GM18517 (cell line): ENCODE data around the gene C1orf159.
"Not testable (repeated sequence)": the region's sequence is repeated elsewhere in the genome, so short reads cannot be mapped to it uniquely, and the experiment has no call there.

Experiments
- ATAC-seq: cut with Tn5 transposase; IDR thresholded peaks from one replicate; pipeline ENCODE4 v1.9.1; 2021; ENCODE audit warnings: mild to moderate bottlenecking, moderate library complexity; ENCODE audit not compliant: unreplicated experiment

C1orf159 gene

GRCh38 chr1:1083416-1084371 lies 32.2 kb downstream of the C1orf159 start:
- no peak for ATAC-seq

DNA sequence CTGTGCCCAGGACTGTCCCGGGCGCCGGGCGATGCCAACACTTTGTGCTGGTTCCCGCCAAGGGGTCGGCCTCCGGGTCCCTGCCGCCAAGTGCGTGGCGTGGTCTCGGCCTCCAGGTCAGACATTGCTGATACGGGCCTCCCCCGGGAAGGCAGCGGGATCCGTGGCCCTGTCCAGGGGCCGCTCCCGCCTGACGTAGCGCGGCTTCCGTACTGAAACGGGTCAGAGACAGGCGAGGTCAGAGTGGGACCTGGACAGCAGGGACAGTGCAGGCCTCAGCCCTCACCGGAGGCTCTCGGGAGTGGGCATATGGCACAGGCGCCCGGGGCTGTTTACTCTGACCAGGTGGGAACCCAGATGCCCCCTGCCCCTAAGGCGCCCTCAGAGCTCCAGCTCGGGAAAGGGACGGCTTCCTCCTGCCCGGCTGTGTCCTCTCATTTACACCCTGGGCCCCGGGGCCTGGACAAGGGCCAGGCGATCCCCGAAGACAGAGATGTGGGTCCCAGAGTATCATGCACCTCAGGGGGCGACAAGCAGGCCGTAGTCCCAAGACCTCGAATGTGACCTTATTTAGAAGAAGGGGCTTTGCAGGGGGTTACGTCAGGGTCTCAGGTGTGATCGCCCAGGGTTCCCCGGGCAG lies 33.0 kb downstream of the C1orf159 start:
- no peak for ATAC-seq

GRCh38 chr1:1082239-1082775 lies 33.6 kb downstream of the C1orf159 start:
- ATAC-seq: no peak

DNA sequence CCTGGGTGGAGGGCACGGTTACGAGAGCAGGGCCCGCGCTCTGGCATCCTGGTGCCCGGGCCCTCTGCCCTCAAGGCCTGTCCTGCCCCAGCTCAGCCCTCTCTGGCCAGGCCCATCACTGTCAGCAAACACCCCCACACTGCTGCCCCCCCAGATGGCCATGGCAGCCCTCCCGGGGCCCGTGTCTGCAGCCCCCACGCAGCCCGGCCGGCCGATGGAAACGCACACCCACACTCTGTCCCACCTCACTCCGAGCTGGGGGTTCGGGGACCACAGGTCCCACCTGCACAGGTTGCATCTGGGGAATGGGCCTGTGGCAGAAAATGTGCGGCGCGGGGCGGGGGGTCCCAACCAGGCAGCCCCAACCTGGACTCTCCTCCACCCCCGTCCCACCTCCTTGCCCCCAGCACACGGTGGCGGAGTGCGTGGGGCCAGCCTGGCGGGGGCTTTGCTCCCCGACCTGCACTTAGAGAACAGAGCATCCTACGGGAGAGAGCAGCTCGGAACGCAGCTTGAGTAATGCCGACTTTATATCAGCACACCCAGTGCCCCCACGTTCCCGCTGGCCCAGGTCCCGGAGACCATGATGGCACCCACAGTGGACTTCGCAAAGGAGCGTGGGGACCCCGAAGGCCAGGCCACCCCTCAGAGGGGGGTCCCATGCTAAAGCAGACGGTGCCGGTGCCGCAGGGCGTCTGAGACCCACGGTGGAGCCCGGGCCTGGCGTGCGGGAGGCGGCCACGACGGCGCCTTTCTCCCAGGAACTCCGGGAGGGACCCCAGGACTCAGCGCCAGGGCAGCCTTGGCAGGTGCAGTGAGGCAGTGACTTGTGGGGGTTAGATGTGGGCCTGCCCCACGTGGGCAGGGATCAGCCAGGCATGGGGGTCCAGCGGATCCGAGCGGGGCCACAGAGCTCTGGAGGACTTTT lies 34.3 kb downstream of the C1orf159 start:
- no peak for ATAC-seq

GRCh38 chr1:1080951-1081310 lies 35.0 kb downstream of the C1orf159 start:
- ATAC-seq: no peak

DNA sequence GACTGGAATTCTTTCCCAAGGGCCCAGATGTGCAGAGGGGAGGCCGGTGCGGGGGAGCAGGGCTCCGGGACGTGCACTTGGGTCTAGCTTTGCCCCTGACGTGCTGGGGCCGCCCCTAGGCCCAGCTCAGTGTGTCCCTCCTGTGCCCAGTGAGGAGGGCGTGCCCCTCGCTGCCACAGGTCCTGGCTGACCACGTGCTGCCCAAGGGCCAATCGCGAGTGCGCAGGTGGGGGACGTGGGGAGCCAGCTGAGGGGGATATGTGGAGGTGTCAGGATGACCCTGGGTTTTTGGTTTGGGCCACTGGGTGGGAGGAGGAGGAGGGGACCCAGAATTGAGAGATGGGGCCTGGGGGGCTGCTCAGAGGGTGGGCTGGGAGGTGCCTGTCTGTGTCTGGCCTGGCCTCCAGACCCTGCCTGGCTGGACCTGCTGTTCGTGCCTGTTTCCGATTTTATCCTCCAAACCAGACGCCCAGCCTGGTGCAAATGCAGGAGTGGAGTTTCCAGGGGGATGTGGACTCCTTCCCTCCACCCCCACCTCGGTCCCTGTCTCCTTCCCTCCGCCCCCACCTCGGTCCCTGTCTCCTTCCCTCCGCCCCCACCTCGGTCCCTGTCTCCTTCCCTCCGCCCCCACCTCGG lies 35.6 kb downstream of the C1orf159 start:
- ATAC-seq: no peak

GRCh38 chr1:1079408-1080121 lies 36.3 kb downstream of the C1orf159 start:
- no peak for ATAC-seq

GRCh38 chr1:1077396-1077795 lies 38.5 kb downstream of the C1orf159 start:
- ATAC-seq: not testable (repeated sequence)

- no peak for ATAC-seq
Measured at GRCh38 chr1:1075148-1075935, 40.5 kb downstream of the C1orf159 start.

GRCh38 chr1:1074631-1075147 lies 41.2 kb downstream of the C1orf159 start:
- no peak for ATAC-seq

DNA sequence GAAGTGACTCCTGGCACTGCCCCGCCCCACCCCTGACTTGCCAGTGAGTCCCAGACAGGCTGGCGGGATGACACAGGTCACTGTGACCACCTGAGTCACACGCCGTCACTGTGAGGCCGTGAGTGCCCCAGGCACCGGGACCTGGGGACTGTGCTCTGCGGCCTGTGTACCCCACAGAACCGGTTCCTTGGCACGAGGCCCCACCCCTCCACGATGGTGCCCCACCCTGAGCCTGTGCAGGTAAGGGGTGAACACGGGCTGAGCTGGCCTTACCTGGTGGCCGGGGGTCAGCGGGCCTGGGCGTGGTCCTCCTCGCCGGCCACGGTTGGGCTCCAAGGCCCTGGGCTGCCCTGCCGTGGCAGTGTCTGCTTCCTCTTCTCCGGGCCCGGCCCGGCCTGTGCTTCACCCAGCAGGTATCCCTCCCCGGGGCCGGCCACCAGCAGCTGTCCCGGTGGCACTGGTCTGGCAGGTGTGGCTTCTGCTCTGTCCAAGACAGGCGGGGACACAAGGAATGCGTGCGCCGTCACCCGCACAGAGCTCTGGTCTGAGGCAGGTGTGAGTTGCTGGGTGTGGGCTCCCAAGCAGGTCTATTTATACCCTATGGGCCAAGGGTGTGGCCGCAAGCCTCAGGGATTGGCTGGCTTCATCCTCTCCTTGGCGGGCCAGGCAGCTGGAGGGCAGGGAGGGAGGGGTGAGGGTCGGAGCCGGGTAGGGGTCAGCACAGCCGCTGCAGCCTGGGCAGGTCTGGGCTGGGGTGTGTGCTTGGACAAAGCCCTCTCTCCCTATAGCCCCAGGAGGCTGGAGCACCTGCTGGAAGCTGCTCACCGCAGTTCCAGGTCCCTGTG lies 41.9 kb downstream of the C1orf159 start, which contains the start of gene RNF223:
Gene RNF223, minus strand, starts transcription at position 564 of the 845 bp plus-strand sequence. CDS start 1,740 bp downstream, outside the sequence.
- ATAC-seq: no peak

DNA sequence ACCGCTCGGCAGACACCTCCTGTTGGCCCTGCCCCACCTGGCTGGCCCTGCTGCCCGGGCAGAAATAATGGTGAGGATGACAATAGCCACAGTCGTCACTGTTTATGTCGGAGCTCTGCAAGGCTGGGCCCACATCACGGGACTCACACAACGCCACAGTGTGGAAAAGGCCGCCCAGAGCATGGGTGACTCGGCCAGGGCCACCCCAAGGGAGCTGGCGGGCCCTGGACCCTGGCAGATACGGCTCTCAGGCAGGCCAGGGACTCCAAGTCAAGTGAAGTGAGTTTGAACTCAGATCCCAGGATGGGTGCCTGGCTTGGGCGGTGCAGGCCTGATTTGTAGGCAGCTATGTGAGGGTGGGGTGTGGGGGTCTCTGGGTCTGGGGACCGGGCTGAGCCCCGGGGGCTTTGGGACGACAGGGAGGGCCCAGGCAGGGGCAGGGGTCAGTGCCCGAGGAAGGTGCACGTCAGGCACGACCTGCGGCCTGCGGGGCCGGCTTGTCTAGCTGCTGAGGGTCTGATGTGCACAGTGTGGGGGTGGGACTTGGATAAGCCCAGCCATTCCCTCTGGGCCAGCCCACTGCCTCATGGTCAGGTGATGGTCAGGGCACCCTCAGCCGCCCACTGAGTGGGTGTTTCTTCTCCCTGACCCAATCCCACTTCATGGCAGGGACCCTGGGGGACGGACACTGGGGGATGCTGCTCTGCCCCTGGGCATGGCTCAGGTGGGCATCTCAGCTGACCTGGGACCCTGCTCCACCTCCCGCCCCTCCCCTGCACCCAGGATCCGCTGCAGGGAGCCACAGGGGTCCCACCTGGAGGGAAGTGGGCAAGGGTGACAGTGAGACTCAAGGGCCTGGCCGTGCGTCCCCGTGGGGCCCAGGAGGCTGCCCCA lies 42.8 kb downstream of the C1orf159 start:
- ATAC-seq: no peak

GRCh38 chr1:1072299-1072848 lies 43.5 kb downstream of the C1orf159 start:
- ATAC-seq: no peak

GRCh38 chr1:1071486-1072298 lies 44.2 kb downstream of the C1orf159 start:
- no peak for ATAC-seq
